AG04450 (cell line): Measurements from ENCODE around the gene PAX5. TPM values are rescaled to one million over a fixed set of nuclear protein-coding genes. Genes with fewer than 3 reads are reported as not detected.
"Not testable (repeated sequence)": the region's sequence is repeated elsewhere in the genome, so short reads cannot be mapped to it uniquely, and the experiment has no call there.

Experiments
- CTCF ChIA-PET: fragments of 300-600, 350-600 bp; formaldehyde crosslinking; extraction: SDS; loops from one replicate; lab custom pipeline; 2022; ENCODE audit warnings: antibody characterized with exemption, inconsistent platforms; lab: Charles Lee
- POLR2A ChIA-PET: fragments of 350-600 bp; formaldehyde crosslinking; extraction: SDS; loops from one replicate; lab custom pipeline; 2021; ENCODE audit warnings: antibody characterized with exemption, inconsistent platforms; lab: Yijun Ruan, JAX
- DNase-seq: peaks from one replicate; pipeline ENCODE4 v3.0.0-alpha.2; 2011; ENCODE audit warnings: low read depth, low spot score
- H3K27ac ChIP-seq: one replicate; pipeline ENCODE4 v1.5.1; 2012; ENCODE audit warnings: low read depth, low read length, control low read depth
- H3K27me3 ChIP-seq: one replicate; pipeline ENCODE4 v1.6.0; 2012; ENCODE audit warnings: low read length; ENCODE audit not compliant: control insufficient read depth, insufficient read depth
- H3K4me3 ChIP-seq: 2 replicates; pipeline ENCODE4 v1.5.1; 2011; ENCODE audit warnings: mild to moderate bottlenecking, low read depth, low read length, control low read depth
- H3K9me3 ChIP-seq: 2 replicates; pipeline ENCODE4 v1.5.1; 2012; ENCODE audit warnings: low read length; ENCODE audit not compliant: control insufficient read depth, insufficient read depth
- polyA minus RNA-seq: library from RNA; depleted of rRNA, polyadenylated mRNA; stranded (reverse); fragments of >200 nt; gene quantifications from 2 replicates; pipeline ENCODE4 v1.2.3, GENCODE V29; 2011; rRNA and poly(A)+ RNA removed
- polyA plus RNA-seq: library from polyadenylated mRNA; depleted of rRNA; stranded (reverse); fragments of >200 nt; gene quantifications from 2 replicates; pipeline ENCODE4 v1.2.3, GENCODE V29; 2011; rRNA removed
- TF ChIP-seq, protein P1 (sequence below): IDR thresholded peaks from 2 replicates; pipeline ENCODE4 v1.5.1; 2011; ENCODE audit warnings: low read depth, low read length, control low read depth, inconsistent platforms

The PAX5 gene
- polyA plus RNA-seq (not detected in 2 replicates), polyA minus RNA-seq (not detected in 2 replicates)

DNA sequence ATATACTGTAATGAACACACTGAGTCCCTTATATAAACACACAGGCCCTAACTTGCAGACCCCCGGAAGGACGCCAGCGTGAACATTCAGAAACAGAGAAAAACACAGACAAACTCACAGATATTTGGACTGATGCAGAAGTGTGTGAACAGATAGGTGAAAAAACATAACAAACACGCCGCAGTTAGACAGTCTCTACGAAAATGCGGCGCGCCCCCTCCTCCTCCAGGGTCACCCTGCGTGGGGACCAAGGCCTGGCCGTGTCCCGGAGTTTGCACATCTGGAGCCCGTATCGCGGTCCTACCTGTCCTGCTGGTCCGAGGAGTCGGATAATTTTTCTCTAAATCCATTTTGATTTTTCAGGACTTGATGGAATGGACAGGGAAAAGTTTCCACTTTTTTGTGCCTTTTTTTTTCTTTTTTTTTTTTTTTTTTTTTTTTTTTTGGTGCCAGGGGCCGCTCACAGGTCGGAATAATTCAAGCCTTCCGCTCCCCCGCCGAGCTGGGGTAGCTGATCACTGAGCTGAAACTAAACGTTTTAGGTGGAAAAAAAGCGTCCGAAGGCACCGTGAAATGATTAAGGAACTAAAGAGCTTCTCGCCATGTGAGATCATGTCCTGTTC lies at the start of gene PAX5:
PAX5 (minus strand) TSS at position 587 of the 623 bp plus-strand sequence; CDS start at position 350, 237 bp downstream.
- Histone ChIP-seq H3K27ac (no peak within 1 kb of the TSS), H3K9me3 (peaks cover 28% of the 10 kb centered on the region; the same call in 1 of the 2 replicates), H3K27me3 (peaks cover 98% of the 10 kb centered on the region), H3K4me3 (no peak within 1 kb of the TSS)
- TF ChIP-seq, protein P1, sequence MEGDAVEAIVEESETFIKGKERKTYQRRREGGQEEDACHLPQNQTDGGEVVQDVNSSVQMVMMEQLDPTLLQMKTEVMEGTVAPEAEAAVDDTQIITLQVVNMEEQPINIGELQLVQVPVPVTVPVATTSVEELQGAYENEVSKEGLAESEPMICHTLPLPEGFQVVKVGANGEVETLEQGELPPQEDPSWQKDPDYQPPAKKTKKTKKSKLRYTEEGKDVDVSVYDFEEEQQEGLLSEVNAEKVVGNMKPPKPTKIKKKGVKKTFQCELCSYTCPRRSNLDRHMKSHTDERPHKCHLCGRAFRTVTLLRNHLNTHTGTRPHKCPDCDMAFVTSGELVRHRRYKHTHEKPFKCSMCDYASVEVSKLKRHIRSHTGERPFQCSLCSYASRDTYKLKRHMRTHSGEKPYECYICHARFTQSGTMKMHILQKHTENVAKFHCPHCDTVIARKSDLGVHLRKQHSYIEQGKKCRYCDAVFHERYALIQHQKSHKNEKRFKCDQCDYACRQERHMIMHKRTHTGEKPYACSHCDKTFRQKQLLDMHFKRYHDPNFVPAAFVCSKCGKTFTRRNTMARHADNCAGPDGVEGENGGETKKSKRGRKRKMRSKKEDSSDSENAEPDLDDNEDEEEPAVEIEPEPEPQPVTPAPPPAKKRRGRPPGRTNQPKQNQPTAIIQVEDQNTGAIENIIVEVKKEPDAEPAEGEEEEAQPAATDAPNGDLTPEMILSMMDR = no peak
- ChIA-PET CTCF (interaction anchor here (0.6 kb wide), 1 partner anchor 130 kb away, joined by 5 read pairs; no protein-coding TSS in a partner anchor), POLR2A (no interaction called here)
- DNase-seq = no peak

DNA sequence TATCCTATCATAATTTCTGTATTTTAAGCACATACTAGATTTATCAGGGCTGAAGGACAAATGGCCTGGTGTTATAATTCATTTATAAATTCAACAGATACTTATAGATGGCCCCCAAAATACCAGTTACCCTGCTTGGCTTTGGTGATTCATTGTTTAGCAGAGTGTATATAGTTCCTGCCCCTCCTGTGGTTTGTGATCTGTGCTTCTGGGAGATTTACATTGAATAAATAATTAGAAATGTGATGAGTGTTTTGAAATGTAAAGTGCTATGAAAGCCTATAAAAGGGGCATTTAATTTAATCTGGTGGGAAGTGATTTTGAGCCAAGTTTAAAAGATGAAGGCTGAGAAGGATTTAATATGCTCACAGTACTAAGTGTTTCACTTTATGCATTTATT lies 49.6 kb upstream of the PAX5 start:
- H3K27me3 ChIP-seq = no peaks in the 10 kb centered on the region
- CTCF ChIA-PET = no interaction called here
- POLR2A ChIA-PET = no interaction called here
- no peak overlapping the region for H3K27ac ChIP-seq
- peaks cover 5% of the 10 kb centered on the region for H3K9me3 ChIP-seq
- H3K4me3 ChIP-seq = no peak overlapping the region
- DNase-seq = no peak
- TF ChIP-seq, protein P1 = no peak

DNA sequence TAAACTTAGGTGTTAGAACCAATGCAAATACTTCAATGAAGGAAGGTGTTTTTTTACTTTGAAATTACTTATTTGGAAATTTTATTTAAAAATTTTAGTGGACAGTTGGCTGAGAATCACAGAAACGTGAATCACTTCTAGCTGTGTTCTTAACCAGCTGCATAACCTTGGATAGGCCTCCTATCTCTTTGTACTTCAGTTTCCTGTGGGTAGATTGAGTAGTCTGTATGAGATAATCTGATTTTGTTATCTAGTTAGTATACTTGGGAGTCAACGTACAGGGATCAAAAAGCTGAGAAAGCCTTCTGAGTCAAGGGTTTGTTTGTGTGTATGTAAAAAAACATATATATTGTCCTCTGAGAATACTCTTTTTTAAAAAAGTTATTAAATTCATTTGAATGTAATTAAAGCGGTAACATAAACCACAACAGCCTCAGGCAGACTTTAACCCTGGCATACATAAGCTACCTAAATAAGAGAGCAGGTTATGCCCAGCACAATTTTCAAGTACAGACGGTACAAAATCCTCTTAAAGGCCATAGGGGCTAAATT lies 48.2 kb upstream of the PAX5 start:
- POLR2A ChIA-PET = interaction anchor here (1.0 kb wide), 1 partner anchor 126 kb away, joined by 3 read pairs; no protein-coding TSS in a partner anchor
- CTCF ChIA-PET = no interaction called here
- Histone ChIP-seq H3K27ac (no peak overlapping the region), H3K4me3 (no peak overlapping the region), H3K27me3 (no peaks in the 10 kb centered on the region), H3K9me3 (peaks cover 5% of the 10 kb centered on the region)
- TF ChIP-seq, protein P1 = no peak
- no peak for DNase-seq

DNA sequence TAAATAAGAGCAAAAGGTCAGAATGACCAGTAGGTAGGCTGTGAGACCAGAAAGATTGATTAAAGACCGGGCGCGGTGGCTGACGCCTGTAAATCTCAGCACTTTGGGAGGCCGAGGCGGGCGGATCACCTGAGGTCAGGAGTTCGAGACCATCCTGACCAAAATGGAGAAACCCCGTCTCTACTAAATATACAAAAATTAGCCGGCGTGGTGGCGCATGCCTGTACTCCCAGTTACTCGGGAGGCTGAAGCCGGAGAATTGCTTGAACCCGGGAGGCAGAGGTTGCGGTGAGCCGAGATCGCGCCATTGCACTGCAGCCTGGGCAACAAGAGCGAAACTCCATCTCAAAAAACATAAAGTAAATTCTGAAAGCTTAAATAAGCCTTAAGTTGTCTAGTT lies 47.4 kb upstream of the PAX5 start:
- POLR2A ChIA-PET, H3K27me3 ChIP-seq, H3K27ac ChIP-seq, DNase-seq, H3K9me3 ChIP-seq, H3K4me3 ChIP-seq, CTCF ChIA-PET: not testable (repeated sequence)

DNA sequence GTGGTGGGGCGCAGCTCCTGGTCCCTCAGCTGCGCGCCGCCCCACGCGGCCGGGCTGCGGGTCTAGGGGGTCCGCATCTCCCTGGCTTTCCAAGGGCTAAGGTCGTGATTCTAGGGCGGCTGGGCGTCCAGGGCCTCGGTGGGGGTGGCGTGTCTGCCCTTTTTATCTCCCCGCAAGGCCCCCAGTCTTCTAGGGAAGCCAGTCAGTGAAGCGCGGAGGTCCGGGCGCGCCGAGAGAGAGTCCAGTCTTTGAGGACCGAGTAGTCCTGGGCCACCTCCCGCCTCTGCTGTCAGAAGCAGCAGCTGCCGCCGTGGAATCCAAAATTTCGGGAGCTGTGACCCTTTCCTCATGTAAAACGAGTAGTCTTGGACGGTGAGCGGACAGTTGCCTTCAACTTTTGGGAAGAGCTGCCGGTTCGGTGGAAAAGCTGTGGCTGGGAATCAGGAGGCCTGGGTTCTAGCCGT lies 46.1 kb upstream of the PAX5 start:
- H3K27ac ChIP-seq = peak overlapping the region; percentile 75
- not testable (repeated sequence) for H3K9me3 ChIP-seq, H3K27me3 ChIP-seq, DNase-seq
- POLR2A ChIA-PET = interaction anchor here (0.6 to 1.1 kb wide), 4 partner anchors 40 to 460 kb away, joined by 3 to 6 read pairs (median 4); partner anchors contain the start of gene ZCCHC7
- CTCF ChIA-PET = interaction anchor here (0.7 kb wide), 1 partner anchor 208 kb away, joined by 3 read pairs; no protein-coding TSS in a partner anchor
- peak overlapping the region; percentile 89 for H3K4me3 ChIP-seq
